ENCODE data around the gene SNX20.

Gene SNX20

GRCh38 chr16:50695017-50696000 is 14.2 kb upstream of the SNX20 start:
- TF ChIP-seq CTCF (IDR thresholded peaks at IDR 0.05; ENCODE audit: insufficient read depth, missing control alignments) = no peak
- FAIRE-seq = no peak
- no peak for DNase-seq (ENCODE audit: insufficient read length, low spot score)

DNA sequence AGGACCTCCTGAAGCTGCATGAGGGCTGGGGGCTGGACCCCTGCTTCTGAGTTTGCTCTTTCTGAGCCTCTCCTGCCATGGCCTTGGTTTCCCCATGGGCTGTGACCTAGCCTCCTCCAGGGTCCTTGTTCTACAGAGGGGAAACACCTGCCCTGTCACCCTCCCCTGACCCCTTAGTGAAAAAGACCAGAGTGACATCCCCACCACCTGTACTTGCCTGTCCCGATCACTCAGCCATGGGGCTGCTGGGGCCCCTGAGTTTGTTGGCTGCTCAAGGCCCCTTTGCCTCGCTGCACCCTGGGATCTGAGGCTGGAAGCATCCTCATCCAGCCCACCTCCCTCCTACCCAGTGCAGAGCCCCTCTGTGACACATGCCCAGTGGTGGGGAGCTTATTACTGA is 13.1 kb upstream of the SNX20 start:
- DNase-seq (ENCODE audit: insufficient read length, low spot score) (no peak), FAIRE-seq (no peak)
- TF ChIP-seq CTCF (IDR thresholded peaks at IDR 0.05; ENCODE audit: insufficient read depth, missing control alignments) = no peak

DNA sequence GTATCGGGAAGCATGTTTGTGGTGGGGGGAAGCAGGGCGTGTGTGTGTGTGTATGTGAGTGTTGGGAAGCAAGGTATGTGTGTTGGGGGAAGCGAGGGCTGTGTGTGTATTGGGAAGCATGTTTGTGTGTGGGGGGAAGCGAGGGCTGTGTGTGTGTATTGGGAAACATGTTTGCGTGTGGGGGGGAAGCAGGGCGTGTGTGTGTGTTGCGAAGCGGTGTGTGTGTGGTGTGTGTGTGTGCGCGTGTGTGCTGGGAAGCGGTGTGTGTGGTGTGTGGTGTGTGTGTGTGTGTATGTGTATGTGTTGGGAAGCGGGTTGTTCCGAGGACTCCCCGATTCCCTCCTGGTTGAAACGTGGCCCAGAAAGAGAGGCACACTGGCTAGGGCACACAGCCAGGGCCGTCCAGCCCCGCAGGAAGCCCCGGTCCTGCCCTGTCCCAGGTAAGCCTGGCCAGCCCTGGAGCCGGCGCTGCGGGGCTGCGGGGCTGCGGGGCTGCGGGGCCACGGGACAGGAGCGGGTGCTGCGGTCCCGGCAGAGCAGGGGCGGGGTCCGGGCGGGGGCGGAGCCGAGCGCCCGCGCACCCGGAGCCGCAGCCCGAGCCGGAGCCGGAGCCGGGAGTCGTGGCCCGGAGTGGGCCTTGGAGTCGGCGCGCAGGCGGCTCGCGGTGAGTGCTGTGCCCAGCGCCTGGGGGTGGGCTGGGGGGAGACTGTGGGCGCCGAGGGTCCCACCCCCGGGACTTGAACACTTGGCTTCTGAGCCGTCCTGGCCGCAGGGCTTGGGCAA is 12.1 kb upstream of the SNX20 start, which contains the start of gene NOD2:
NOD2 (plus strand) TSS at position 608 of the 783 bp plus-strand sequence. CDS start 5,890 bp downstream, outside the sequence.
- no peak for FAIRE-seq
- no peak for DNase-seq (ENCODE audit: insufficient read length, low spot score)

GRCh38 chr16:50692644-50692998 is 11.5 kb upstream of the SNX20 start:
- TF ChIP-seq CTCF (IDR thresholded peaks at IDR 0.05; ENCODE audit: insufficient read depth, missing control alignments) = no peak
- DNase-seq (ENCODE audit: insufficient read length, low spot score) (no peak), FAIRE-seq (no peak)

More for the DNA sequence above, 12.1 kb upstream of the SNX20 start, which contains the start of gene NOD2:
- no peak for TF ChIP-seq CTCF (IDR thresholded peaks at IDR 0.05; ENCODE audit: insufficient read depth, missing control alignments)

GRCh38 chr16:50690177-50690576 is 9.1 kb upstream of the SNX20 start:
- TF ChIP-seq CTCF (IDR thresholded peaks at IDR 0.05; ENCODE audit: insufficient read depth, missing control alignments) = no peak
- FAIRE-seq (no peak), DNase-seq (ENCODE audit: insufficient read length, low spot score) (no peak)

DNA sequence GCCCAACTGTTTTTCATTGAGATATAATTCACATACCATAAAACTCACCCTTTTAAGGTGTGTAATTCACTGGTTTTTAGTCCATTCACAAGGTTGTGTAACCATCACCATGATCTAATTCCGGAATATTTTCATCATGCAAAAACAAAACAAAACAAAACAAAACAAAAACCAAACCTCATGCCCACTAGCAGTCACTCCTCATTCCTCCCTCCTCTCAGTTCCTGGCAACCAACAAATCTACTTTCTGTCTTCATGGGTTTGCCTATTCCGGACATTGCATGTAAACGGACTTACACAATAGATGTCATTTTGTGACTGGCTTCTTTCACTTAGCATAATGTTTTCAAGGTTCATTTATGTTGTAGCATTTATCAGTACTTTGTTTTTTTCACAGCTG is 7.8 kb upstream of the SNX20 start:
- DNase-seq (ENCODE audit: insufficient read length, low spot score) = no peak
- no peak for FAIRE-seq
- TF ChIP-seq CTCF (IDR thresholded peaks at IDR 0.05; ENCODE audit: insufficient read depth, missing control alignments) = no peak
